HG02870 (cell line): ENCODE data around the gene EPC1.

Source experiments
- ATAC-seq: cut with Tn5 transposase; IDR thresholded peaks from one replicate; pipeline ENCODE4 v1.9.1; 2021; ENCODE audit warnings: mild to moderate bottlenecking, moderate library complexity; ENCODE audit not compliant: unreplicated experiment

The EPC1 gene

GRCh38 chr10:32340596-32341180, 6.3 kb downstream of the EPC1 start:
- ATAC-seq: no peak

DNA sequence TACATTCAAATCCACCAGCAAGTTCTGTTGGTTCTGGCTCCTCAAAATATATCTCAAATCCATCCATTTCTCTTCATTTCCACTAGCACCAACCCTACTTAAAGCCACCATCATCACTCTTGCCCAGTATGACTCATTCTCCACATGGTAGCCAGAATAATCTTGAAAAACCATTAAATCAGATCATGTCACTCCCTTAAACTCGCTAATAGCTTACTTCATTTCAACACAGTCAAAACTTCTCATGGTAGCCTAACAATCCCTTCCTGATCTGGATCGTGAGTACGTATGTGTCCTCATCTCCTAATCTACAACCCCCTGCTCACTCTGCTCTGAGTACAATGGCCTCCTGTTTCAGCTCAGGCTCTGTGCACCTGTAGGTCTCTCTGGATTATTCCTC, 8.7 kb downstream of the EPC1 start:
- ATAC-seq: no peak

GRCh38 chr10:32337350-32337749, 9.6 kb downstream of the EPC1 start:
- ATAC-seq: no peak

GRCh38 chr10:32333849-32334248, 13.1 kb downstream of the EPC1 start:
- no peak for ATAC-seq

- ATAC-seq: peak; percentile 91
These were observed 14.6 kb downstream of the EPC1 start for GRCh38 chr10:32332299-32332750.

GRCh38 chr10:32331606-32332005, 15.4 kb downstream of the EPC1 start:
- no peak for ATAC-seq

DNA sequence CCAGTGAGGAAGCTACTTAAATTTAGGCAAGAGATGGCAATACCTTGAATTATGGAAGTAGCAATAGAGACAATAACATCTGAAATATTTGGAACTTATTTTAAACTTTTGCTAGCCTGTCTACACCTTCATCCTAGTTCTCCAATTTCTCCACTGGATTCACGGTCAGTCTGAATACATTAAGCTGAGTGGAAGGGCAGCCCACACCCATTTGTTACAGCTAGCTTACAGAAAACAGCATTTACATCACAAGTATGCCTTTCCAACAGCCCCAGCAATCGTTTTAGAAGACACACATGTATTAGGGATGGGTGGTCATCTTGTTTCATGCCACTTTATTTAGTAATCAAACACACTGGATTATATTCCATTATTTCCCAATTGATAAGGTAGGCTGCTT, 16.7 kb downstream of the EPC1 start:
- no peak for ATAC-seq

DNA sequence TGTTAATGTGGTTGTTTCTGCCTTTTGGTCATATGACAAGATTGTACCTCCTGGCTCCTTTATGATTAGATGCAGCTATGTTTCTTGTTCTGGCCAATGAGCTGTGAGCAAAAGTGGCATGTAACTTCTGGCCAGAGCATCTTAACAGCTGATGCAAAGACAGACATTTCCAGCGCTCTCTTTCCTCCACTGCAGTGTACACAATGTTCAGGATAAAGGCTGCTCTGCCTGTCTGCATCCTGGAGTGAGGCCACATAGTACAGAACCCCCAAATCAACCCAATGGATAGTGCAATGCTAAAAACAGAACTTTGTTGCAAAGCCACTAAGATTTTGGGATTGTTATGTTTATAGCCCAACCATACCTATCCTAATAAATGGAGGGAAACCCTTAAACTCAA, 17.9 kb downstream of the EPC1 start:
- no peak for ATAC-seq

- ATAC-seq: no peak
These were observed 18.5 kb downstream of the EPC1 start for GRCh38 chr10:32328499-32328898.

- no peak for ATAC-seq
These were observed 19.6 kb downstream of the EPC1 start for GRCh38 chr10:32327364-32327691.

DNA sequence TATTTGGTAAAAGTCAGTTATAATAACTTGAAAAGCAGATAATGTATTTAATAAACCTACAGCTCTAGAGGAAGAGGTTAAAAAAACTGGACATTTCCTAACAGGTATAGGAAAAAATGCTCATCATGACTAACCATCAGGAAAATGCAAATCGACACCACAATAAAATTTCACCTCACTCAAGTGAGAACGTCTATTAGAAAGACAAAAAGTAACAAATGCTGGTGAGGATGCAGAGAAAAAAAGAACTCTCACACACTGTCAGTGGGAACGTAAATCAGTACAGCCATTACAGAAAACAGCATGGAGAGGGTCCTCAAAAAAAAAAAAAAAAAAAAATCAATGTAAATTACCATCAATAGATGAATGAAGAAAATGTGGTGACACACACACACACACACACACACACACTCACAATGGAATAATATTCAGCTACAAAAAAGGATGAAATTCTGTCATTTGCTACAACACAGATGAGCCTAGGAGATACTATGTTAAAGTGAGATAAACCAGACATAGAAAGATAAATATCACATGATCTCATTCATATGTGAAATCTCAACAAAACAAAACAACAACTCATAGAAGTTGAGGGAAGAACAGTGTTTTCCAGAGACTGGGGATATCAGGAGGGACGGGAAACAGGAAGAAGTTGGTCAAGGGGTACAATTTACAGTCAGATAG, 20.1 kb downstream of the EPC1 start:
- ATAC-seq: no peak

GRCh38 chr10:32326119-32326518, 20.8 kb downstream of the EPC1 start:
- peak; percentile 62 for ATAC-seq

GRCh38 chr10:32323051-32323450, 23.9 kb downstream of the EPC1 start:
- ATAC-seq: no peak

DNA sequence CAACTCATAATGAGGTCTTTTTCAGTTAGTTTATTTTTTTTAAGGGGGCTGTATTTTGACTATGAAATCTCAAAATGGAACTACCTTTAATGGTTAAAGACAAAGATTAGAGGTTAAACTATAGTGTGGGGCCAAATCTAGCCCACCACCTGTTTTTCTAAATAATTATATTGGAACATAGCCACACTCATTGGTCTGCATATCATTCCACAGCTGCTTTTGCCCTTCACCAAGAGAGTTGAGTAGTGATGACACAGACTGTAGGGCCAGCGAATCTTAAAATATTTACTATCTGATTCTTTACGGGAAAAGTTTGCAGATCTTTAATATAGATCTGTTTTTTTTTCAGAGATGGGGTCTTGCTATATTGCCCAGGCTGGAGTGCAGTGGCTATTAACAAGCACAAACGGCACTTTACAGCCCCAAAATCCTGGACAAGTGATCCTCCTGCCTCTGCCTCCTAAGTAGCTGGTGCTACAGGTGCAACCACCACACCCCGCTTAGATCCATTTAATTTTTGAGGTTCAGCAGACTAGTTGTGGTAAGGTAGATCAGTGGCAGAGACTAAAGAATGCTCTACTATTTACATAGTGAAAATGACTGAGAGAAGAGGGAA, 25.8 kb downstream of the EPC1 start:
- ATAC-seq: no peak

GRCh38 chr10:32318476-32318896, 28.5 kb downstream of the EPC1 start:
- ATAC-seq: peak; percentile 46

GRCh38 chr10:32317795-32318357, 29.1 kb downstream of the EPC1 start:
- ATAC-seq: peak; percentile 90

GRCh38 chr10:32315424-32315823, 31.5 kb downstream of the EPC1 start:
- no peak for ATAC-seq

DNA sequence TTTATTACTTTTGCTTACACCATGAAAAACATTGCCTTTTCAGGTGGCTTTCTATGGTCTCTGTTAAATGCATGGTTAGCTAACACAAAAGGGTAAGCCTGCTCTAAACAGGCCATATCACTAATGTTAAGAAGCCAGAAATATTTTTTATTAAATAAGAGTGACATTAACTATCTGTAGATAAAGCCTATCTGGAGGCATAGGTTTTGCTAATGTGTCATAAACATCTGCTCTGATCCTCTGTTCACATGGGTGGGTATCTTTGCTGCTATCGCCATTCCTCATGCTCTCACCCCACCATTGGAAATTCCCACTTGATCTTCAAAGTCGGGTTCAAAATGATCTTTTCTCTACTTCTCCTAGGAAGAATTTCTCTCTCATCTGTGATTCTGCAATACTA, 32.4 kb downstream of the EPC1 start:
- ATAC-seq: no peak

DNA sequence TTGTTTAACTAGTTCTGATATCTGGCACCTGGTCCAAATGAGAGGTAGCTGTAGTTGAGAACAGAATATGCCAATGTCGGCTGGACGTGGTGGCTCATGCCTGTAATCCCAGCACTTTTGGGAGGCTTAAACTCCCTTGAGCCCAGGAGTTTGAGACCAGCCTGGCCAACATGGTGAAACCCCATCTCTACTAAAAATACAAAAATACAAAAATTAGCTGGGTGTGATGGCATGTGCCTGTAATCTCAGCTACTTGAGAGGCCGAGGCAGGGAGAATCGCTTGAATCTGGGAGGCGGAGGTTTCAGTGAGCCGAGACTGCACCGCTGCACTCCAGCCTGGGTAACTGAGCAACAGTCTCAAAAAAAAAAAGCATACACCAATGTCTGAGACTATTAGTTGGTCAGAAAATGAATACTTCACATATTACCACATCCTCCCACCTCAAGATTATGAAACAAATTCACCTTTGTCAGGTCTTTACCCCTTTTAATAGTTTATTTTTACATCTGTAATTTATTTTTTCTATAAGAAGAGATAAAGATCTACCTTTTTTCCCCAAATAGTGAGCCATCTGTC, 38.8 kb downstream of the EPC1 start:
- ATAC-seq: no peak

DNA sequence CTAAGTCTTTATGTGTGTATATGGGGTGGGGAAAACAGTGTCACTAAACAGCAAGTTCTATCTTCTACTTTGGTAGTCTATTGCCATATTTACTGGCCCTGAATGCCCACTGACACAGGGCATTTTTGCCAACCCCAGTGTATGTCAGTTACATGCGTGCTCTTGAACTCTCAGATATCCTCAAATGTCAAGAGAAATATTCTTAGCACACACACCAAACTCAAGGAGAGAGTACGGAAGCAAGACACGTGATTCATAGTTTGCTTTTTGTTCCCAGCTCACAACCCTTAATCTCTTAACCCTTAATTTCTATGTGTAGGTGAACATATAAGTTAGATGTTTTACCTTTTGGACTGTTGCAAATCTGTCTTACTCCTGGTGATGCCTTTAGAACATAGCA, 39.3 kb downstream of the EPC1 start:
- no peak for ATAC-seq

- no peak for ATAC-seq
These were observed 47.5 kb downstream of the EPC1 start for GRCh38 chr10:32299354-32299980.
